GM18951 (cell line): ENCODE measurements around the gene SIPA1L2.

Source experiments
- POLR2A ChIP-seq: IDR thresholded peaks from 4 replicates; pipeline ENCODE4 v1.6.1; 2011; ENCODE audit warnings: mild to moderate bottlenecking; ENCODE audit not compliant: insufficient read length, insufficient read depth; ENCODE audit errors: extremely low read depth
- in situ Hi-C: fragments of 300-500 bp; cut with MboI; formaldehyde crosslinking; loops from one replicate; pipeline ENCODE4 v1.12.0; 2022; ENCODE audit warnings: low sequenced_read_pairs, mixed read lengths, inconsistent platforms; ENCODE audit not compliant: unreplicated experiment

Gene SIPA1L2

DNA sequence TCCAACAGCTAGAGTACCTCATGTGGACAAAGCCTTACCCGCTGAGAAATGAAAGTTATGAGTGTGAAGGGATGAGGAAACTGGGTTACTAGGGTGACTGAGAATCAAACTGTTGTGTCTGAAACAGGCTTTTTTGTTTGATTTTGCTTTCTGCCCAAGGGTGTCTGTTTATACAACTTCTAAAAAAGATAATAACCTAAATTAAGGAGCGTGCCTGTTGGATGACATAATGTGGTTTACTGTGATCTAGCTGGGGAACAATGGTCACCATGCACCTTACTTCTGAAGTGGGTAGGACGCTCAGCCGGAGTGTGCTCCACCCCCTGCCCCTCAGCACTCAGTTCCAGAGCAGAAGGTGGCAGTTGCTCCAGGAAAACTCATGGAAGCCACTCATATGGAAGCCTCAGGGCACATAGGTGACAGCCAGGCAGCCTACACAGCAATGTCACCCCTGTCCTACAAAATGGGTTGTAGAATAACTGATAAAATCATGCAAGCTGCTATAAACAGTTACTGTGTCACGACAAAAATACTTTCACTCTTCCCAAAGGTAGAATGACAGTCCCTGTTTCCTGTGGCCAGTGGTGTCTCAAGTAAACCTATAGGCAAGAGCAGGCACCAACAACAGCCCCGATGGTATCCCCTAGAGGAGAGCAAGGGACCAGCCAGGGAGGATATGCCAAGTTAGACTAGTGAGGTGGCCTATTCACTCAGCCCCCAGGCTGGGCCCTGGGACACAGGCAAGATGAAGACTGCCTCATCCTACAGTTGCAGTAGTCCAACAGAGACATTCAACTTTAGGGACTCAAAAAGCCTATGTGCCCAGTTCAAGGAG is 29.3 kb downstream of the SIPA1L2 start:
- in situ Hi-C loops = no loop called here
- TF ChIP-seq POLR2A = no peak

DNA sequence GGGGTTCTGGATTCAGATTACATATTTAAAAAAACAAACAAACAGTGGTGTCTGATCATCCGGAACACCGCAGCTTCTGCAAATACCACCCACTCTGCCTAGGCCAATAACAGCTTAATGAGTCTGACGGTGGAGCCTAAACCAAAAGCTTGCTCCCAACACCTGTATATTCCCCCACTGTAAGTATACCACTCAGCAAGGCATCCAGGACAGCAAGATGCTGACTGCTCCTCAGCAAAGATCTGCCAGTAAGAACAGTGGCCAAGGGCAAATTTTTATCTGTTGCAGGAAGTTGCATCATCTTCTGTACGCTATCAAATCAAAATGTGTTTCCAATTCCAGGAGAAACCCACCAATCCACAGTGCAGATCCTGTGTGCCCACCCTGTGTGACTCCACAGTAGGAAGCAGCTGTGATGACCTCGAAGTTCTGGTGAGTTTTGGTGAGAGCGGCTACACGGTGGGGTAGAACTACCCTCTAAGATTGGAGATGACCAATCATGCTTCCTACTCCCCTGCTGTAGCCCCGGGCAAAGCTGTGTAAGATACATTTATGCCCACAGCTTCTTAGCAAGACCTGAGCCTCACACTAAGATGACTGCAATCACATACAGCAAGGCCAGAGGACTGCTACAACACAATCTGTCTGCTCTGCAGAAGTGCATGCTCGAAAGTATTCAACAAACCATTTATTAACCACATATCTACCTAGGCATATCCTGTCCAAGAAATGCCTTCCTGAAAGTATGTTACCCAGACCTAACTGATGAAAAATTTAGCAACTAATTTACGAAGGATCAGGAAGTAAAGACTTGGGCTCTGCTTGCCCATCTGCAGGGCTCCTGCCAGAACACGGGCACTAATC is 30.5 kb downstream of the SIPA1L2 start:
- in situ Hi-C loops = no loop called here
- TF ChIP-seq POLR2A = no peak

DNA sequence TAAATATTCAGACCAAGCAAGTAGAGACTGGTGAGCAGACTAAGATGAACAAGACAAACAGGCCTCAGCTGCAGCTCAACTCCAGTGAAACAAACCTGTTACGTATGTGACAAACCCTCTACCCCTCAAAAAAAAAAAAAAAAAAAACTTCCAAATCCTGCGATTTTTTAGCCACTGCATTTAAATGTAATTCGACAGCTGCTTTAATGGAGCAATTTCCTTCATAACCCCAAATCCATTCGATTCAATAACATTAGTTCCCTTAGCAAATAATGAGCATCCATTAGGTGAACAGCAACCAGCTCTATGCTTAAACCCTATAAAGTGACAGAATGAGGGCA is 31.1 kb downstream of the SIPA1L2 start:
- no peak for TF ChIP-seq POLR2A
- in situ Hi-C loops = no loop called here

DNA sequence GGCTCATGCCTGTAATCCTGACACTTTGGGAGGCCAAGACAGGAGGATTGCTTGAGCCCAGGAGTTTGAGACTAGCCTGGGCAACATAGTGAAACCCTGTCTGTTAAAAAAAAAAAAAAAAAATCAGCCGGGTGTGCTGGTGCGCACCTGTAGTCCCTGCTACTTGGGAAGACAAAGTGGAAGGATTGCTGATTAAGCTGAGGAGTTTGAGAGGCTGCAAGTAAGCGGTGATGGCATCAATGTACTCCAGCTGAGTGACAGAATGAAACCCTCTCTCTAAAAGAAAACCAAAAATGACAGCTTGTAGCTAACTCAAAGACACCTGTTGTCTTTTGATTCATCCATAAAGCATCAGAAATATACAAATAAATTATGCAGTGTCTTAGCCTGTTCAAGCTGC is 31.8 kb downstream of the SIPA1L2 start:
- in situ Hi-C loops = no loop called here
- no peak for TF ChIP-seq POLR2A

DNA sequence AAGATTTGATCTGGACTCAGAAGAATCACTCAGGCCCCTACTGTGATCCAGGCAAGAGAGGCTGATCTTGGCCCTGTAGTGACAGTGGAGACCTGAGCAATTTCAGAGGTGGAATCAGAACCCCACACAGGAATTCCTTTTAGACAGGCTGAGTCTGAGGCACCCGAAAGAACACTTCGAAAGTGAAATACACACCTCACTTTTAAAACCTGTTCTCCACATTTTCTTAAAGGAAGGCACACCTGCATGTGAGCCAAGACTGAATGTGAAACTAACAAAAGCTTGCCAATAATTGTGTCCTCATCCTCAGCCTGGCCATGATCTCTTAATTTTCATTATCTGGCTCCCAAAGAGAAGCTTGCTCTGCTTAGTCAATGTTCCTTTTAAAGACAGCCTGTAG is 32.2 kb downstream of the SIPA1L2 start:
- in situ Hi-C loops = no loop called here
- TF ChIP-seq POLR2A = no peak

DNA sequence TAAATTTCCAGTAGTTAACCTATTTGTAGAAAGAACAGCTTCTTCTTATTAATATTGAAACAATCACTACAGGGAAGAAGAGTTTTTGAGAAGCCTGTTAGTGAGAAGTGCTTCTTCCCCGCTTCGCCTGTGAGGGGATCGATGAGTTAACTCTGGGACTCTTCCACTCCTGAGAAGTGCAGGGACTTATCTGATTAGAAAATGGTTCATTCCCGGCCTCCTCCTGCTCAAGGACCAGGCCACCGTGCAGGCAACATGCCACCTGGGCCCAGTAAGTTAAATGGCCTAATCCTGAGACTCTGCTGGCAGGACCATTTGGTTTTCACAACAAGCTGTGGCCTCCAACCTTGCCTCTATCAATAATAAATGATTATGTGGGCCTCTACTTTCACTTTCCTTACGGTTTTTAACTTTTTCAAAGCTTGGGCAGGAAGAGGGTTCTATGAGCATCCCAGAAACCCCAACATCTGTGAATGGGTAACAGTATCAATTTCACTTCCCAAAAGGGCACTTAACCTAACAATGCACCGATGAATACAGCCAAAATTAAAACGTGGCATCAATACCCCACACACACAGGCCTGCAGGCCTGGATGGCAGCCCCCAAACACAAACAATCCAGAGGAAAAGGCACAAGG is 33.1 kb downstream of the SIPA1L2 start:
- TF ChIP-seq POLR2A = no peak
- in situ Hi-C loops = no loop called here

DNA sequence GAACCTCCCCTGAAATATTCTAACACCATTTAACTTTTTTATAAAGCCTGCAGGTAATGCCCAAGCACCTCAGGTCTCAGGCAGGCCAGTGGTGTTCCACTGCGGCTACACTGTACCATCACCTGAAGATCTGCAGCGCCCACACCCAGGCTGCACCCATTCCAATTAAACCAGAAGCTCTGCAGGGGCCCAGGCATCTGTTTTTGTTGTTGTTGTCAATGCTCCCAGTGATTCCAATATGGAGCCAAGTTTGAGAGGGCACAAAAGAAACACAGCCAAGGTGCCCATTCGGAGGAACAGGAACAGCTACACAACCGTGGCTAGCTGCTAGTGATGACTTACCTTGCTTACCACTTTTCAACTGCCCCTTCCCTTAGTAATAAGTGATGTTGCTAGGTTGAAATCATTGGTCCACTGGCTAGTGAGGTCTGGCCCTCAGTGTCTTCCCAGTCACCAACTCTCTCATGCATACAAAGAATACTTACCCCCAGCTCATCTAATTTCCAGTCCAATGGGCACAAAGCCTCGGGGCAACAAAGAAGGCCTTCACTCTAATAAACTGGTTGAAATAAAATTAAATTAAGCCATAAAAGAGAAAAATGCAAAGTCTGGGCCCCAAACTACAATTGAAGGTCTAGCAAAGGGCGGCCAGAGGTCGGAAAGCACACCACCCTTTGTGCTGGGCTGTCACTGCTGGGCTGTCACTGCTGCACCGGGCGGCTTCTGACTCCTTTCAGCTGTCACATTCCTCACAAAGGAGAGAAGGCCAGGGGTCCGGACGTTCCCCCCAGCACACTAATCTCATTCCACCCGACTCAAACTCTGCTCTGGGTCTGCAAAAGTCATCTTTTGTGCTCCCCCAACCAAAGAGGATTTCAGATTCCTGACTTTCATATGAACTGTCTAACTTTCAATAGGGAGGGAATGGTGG is 34.9 kb downstream of the SIPA1L2 start:
- in situ Hi-C loops = no loop called here
- TF ChIP-seq POLR2A = no peak

DNA sequence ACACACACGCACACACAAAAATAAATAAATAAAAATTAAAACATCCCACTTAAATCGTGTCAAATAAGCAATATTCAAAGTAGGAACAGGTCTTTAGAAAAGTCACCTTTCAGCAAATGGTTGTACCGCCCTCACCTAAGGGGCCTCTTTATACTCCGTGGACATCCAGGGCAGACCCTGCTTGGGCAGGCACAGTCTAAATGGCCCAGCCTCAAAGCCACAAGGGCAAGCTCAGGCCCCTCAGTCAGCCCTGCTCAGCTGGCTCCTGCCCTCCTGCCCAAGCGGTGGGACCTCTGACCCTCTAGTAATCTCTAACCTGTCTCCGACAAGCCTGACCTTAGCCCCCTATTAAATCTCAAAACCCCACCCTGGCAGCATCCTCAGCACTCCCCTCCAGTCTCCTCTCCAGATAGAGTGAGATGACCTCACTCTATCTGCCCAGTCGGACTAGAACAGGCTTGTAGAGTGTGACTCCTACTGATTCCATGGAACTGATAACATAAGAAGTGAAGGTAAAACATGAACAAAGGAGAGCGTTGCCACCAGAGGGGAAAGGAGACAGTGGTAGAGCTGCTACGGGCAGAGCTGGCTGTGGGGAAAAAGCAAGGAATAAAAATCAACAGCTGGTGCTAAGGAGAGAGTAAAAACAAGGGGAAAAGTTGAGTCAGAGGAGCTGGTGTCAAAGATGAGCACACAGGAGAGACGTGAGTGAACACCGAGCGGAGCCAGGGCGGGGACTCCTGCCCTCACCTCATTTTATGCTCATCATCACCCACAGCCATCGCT is 36.0 kb downstream of the SIPA1L2 start:
- in situ Hi-C loops = no loop called here

DNA sequence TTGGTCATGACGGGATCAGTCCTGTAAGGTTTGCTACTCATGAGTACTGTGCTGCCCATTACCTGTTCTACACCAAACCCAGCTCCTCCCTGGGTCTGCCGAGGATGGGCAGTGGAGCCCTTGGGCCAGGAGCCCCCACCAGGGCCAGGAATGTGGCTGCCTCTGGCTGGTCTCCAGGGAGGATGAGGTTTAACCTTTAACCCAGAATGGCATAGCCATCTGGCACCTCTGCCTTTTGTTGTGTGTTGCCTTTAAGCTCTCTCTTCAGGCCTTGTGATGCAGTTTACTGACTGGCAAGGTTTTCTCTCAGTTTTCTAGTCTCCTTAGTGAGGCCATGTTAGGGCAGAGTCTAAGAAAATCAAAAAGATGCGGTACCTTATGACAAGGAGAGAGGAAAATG is 38.6 kb downstream of the SIPA1L2 start:
- in situ Hi-C loops = no loop called here
- TF ChIP-seq POLR2A = no peak

More for the DNA sequence above, 36.0 kb downstream of the SIPA1L2 start:
- no peak for TF ChIP-seq POLR2A

DNA sequence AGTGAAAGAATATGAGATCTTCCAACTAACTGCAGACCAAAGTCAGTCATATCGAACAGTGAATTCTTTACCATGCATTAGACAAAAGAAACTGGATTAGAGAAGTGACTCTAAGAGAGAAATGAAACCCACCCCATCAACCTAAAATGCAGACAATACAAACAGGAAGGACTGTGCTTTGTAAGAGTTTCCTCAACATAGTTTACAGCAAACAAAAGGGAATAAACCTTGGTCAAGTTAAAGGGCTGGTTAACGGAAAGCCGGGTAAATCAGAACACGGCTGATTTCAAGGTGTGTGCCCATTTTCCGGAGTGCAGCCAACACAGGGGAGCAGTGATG is 39.2 kb downstream of the SIPA1L2 start:
- in situ Hi-C loops = no loop called here
- TF ChIP-seq POLR2A = no peak

DNA sequence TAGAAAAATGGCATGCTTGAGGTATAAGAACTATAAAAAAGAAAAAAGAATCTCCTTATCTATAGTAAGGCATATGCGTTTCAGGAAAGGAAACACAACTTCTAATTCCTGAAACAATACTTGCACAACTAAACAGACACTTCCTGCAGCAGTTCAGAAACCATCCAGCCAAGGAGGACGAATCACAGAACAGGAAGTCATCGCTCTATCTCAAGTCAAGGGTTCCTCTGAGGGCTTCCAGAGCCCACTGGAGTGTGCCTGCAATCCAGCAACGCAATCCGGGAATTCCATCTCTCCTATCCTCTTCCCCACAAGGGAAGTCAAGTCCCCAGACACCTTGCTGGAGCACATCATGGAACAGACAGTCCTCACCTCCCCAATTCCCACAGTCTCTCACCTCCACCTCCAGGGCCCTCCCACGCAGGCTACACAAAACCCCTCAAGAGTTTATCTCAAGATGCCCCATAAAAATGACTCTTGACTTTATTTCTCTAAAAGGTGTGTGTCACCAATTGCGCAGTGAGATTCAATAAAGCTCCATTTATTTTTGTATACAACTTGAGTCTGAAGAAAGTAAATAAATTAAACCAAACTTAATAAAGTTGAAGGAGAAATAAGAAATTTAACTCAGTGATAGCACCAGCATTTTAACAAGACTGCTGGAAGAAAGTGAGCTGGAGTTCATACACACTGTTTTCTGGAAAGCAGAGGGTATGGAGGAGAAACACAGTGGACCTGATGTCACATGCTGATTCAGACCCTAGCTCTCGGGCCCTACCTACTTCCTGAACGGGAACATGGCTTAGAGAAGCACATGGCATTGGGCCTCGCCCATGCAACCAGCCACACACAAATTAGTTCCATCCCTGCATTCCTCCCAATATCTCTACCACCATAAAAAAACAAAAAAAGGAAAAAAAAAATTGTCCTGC is 39.9 kb downstream of the SIPA1L2 start:
- TF ChIP-seq POLR2A = no peak
- in situ Hi-C loops = no loop called here
